Astrocyte (in vitro differentiated cells and primary cell): ENCODE data around the gene EDIL3. TPM values are rescaled to one million over a fixed set of nuclear protein-coding genes. Genes with fewer than 3 reads are reported as not detected.
A peak's percentile ranks its signal among the peaks of the same experiment; 100 is the strongest.

ENCODE experiments used
- DNase-seq: peaks from one replicate; pipeline ENCODE4 v3.0.0-alpha.2; 2010; ENCODE audit warnings: low read depth
- FAIRE-seq: peaks from 2 replicates; lab custom pipeline; 2011; peaks lifted over from hg19 to GRCh38; lab: Jason Lieb, UNC
- H2AFZ ChIP-seq: 2 replicates; pipeline ENCODE4 v1.6.0; 2012; ENCODE audit warnings: low read depth, low read length, inconsistent platforms
- H3K27ac ChIP-seq: 2 replicates; pipeline ENCODE4 v1.5.1; 2011; ENCODE audit warnings: low read depth, low read length, inconsistent platforms
- H3K27me3 ChIP-seq: 2 replicates; pipeline ENCODE4 v1.6.0; 2011; ENCODE audit warnings: low read length, inconsistent platforms; ENCODE audit not compliant: insufficient read depth
- H3K36me3 ChIP-seq: 2 replicates; pipeline ENCODE4 v1.5.1; 2011; ENCODE audit warnings: low read length, inconsistent platforms; ENCODE audit not compliant: insufficient read depth
- H3K4me1 ChIP-seq: 2 replicates; pipeline ENCODE4 v1.5.1; 2011; ENCODE audit warnings: low read length, inconsistent platforms; ENCODE audit not compliant: insufficient read depth
- H3K4me2 ChIP-seq: 2 replicates; pipeline ENCODE4 v1.6.0; 2012; ENCODE audit warnings: low read length, inconsistent platforms
- H3K4me3 ChIP-seq: 2 replicates; pipeline ENCODE4 v1.5.1; 2011; ENCODE audit warnings: low read depth, mild to moderate bottlenecking, low read length, inconsistent platforms; ENCODE audit not compliant: insufficient read depth
- H3K79me2 ChIP-seq: 2 replicates; pipeline ENCODE4 v1.6.0; 2012; ENCODE audit warnings: mild to moderate bottlenecking, low read length, inconsistent platforms; ENCODE audit not compliant: insufficient read depth
- H3K9ac ChIP-seq: 2 replicates; pipeline ENCODE4 v1.6.0; 2012; ENCODE audit warnings: mild to moderate bottlenecking, low read length, inconsistent platforms
- H3K9me3 ChIP-seq: 2 replicates; pipeline ENCODE4 v1.5.1; 2012; ENCODE audit warnings: low read depth, mild to moderate bottlenecking, low read length, inconsistent platforms; ENCODE audit not compliant: insufficient read depth
- H4K20me1 ChIP-seq: 2 replicates; pipeline ENCODE4 v1.6.0; 2012; ENCODE audit warnings: low read length, inconsistent platforms; ENCODE audit not compliant: insufficient read depth
- H3K27ac Mint-ChIP-seq: one replicate; pipeline ENCODE4 v1.8.0; 2021; ENCODE audit warnings: mild to moderate bottlenecking, mixed read lengths; ENCODE audit not compliant: unreplicated experiment
- H3K27me3 Mint-ChIP-seq: one replicate; pipeline ENCODE4 v1.8.0; 2021; ENCODE audit warnings: low read depth, mixed read lengths; ENCODE audit not compliant: unreplicated experiment
- H3K36me3 Mint-ChIP-seq: one replicate; pipeline ENCODE4 v1.8.0; 2021; ENCODE audit warnings: low read depth, mixed read lengths; ENCODE audit not compliant: unreplicated experiment
- H3K4me1 Mint-ChIP-seq: one replicate; pipeline ENCODE4 v1.8.0; 2021; ENCODE audit warnings: low read depth, mixed read lengths; ENCODE audit not compliant: unreplicated experiment
- H3K4me3 Mint-ChIP-seq: one replicate; pipeline ENCODE4 v1.8.0; 2021; ENCODE audit warnings: mild to moderate bottlenecking, moderate library complexity, mixed read lengths; ENCODE audit not compliant: unreplicated experiment
- H3K9me3 Mint-ChIP-seq: one replicate; pipeline ENCODE4 v1.8.0; 2021; ENCODE audit warnings: mild to moderate bottlenecking, mixed read lengths; ENCODE audit not compliant: unreplicated experiment
- EZH2 ChIP-seq: IDR thresholded peaks from 2 replicates; pipeline ENCODE4 v1.6.1; 2012; ENCODE audit warnings: mild to moderate bottlenecking, low read length, inconsistent platforms; ENCODE audit not compliant: insufficient read depth
- total RNA-seq: library from RNA; stranded (reverse); gene quantifications from 2 replicates; pipeline ENCODE4 v1.2.1, GENCODE V29; 2021
- TF ChIP-seq, protein P1 (sequence below): IDR thresholded peaks from 2 replicates; pipeline ENCODE4 v1.5.1; 2011; ENCODE audit warnings: low read depth, mild to moderate bottlenecking, inconsistent platforms, low read length, moderate library complexity; ENCODE audit not compliant: insufficient read depth

Gene EDIL3
- total RNA-seq, 1 donor from 2014 or later = 226 TPM

- Histone ChIP-seq H4K20me1 (no peaks in the 10 kb centered on the region), H3K27ac (peak overlapping the region; percentile 80), H3K9ac (peak overlapping the region; percentile 60), H3K4me2 (peak overlapping the region; percentile 65), H3K4me3 (peak overlapping the region; percentile 3), H3K9me3 (no peaks in the 10 kb centered on the region), H2AFZ (no peak overlapping the region), H3K27me3 (no peaks in the 10 kb centered on the region), H3K79me2 (peaks cover 86% of the 10 kb centered on the region), H3K4me1 (peaks cover 21% of the 10 kb centered on the region), H3K36me3 (peaks cover 2% of the 10 kb centered on the region)
- Mint-ChIP-seq H3K27ac (peak overlapping the region; percentile 95), H3K4me3 (no peak overlapping the region), H3K36me3 (peaks cover 9% of the 10 kb centered on the region), H3K9me3 (no peaks in the 10 kb centered on the region), H3K4me1 (peaks cover 36% of the 10 kb centered on the region), H3K27me3 (no peaks in the 10 kb centered on the region)
- DNase-seq (peak; percentile 95), FAIRE-seq (peak; percentile 75)
- TF ChIP-seq, protein P1, sequence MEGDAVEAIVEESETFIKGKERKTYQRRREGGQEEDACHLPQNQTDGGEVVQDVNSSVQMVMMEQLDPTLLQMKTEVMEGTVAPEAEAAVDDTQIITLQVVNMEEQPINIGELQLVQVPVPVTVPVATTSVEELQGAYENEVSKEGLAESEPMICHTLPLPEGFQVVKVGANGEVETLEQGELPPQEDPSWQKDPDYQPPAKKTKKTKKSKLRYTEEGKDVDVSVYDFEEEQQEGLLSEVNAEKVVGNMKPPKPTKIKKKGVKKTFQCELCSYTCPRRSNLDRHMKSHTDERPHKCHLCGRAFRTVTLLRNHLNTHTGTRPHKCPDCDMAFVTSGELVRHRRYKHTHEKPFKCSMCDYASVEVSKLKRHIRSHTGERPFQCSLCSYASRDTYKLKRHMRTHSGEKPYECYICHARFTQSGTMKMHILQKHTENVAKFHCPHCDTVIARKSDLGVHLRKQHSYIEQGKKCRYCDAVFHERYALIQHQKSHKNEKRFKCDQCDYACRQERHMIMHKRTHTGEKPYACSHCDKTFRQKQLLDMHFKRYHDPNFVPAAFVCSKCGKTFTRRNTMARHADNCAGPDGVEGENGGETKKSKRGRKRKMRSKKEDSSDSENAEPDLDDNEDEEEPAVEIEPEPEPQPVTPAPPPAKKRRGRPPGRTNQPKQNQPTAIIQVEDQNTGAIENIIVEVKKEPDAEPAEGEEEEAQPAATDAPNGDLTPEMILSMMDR = no peak
- TF ChIP-seq EZH2 = no peak
Measured at GRCh38 chr5:84372066-84372695, 12.5 kb downstream of the EDIL3 start.

GRCh38 chr5:84370176-84370575 is 14.5 kb downstream of the EDIL3 start:
- Histone ChIP-seq H3K27ac (no peak overlapping the region), H3K36me3 (peaks cover 2% of the 10 kb centered on the region), H3K27me3 (no peaks in the 10 kb centered on the region), H3K79me2 (peaks cover 86% of the 10 kb centered on the region), H3K4me2 (no peak overlapping the region), H3K4me3 (no peak overlapping the region), H3K9me3 (no peaks in the 10 kb centered on the region), H2AFZ (no peak overlapping the region), H3K4me1 (peaks cover 21% of the 10 kb centered on the region), H3K9ac (no peak overlapping the region), H4K20me1 (no peaks in the 10 kb centered on the region)
- TF ChIP-seq EZH2 = no peak
- TF ChIP-seq, protein P1 = no peak
- no peaks in the 10 kb centered on the region for H3K9me3 Mint-ChIP-seq
- no peak for DNase-seq
- H3K4me1 Mint-ChIP-seq = peaks cover 30% of the 10 kb centered on the region
- peaks cover 6% of the 10 kb centered on the region for H3K36me3 Mint-ChIP-seq
- H3K4me3 Mint-ChIP-seq = no peak overlapping the region
- no peak overlapping the region for H3K27ac Mint-ChIP-seq
- FAIRE-seq = no peak
- H3K27me3 Mint-ChIP-seq = no peaks in the 10 kb centered on the region

GRCh38 chr5:84364043-84364442 is 20.6 kb downstream of the EDIL3 start:
- H3K4me3 ChIP-seq = no peak overlapping the region
- no peak overlapping the region for H3K4me3 Mint-ChIP-seq
- H3K79me2 ChIP-seq = peaks cover 98% of the 10 kb centered on the region
- peaks cover 16% of the 10 kb centered on the region for H3K4me1 ChIP-seq
- H3K4me1 Mint-ChIP-seq = peaks cover 6% of the 10 kb centered on the region
- H3K27me3 Mint-ChIP-seq = no peaks in the 10 kb centered on the region
- FAIRE-seq (no peak), DNase-seq (peak; percentile 75)
- no peak overlapping the region for H3K27ac ChIP-seq
- H3K9me3 ChIP-seq = no peaks in the 10 kb centered on the region
- H2AFZ ChIP-seq = no peak overlapping the region
- H4K20me1 ChIP-seq = no peaks in the 10 kb centered on the region
- no peaks in the 10 kb centered on the region for H3K36me3 Mint-ChIP-seq
- no peak overlapping the region for H3K27ac Mint-ChIP-seq
- H3K36me3 ChIP-seq = no peaks in the 10 kb centered on the region
- no peaks in the 10 kb centered on the region for H3K9me3 Mint-ChIP-seq
- H3K27me3 ChIP-seq = no peaks in the 10 kb centered on the region
- no peak for TF ChIP-seq EZH2
- TF ChIP-seq, protein P1 = no peak
- no peak overlapping the region for H3K9ac ChIP-seq
- H3K4me2 ChIP-seq = no peak overlapping the region
